HG03432 (cell line): ENCODE measurements around the gene PDZD4.

Source experiments
- ATAC-seq: cut with Tn5 transposase; IDR thresholded peaks from one replicate; pipeline ENCODE4 v1.9.1; 2021; ENCODE audit warnings: mild to moderate bottlenecking, moderate library complexity; ENCODE audit not compliant: unreplicated experiment

PDZD4 gene

GRCh38 chrX:153763989-153764755 is 66.2 kb downstream of the PDZD4 start, which contains the start of gene PLXNB3:
Gene PLXNB3 (plus strand): TSS chrX:153764249. CDS start chrX:153765536, 1,287 bp downstream.
- no peak for ATAC-seq

- no peak for ATAC-seq
These were observed 66.9 kb downstream of the PDZD4 start for GRCh38 chrX:153763298-153763932.

- ATAC-seq: no peak
These were observed 67.6 kb downstream of the PDZD4 start for GRCh38 chrX:153762626-153763173.

- ATAC-seq: no peak
These were observed 68.5 kb downstream of the PDZD4 start for GRCh38 chrX:153761863-153762262.

- ATAC-seq: no peak
These were observed 75.2 kb downstream of the PDZD4 start for GRCh38 chrX:153755136-153755535.
